Activated naive CD4-positive, alpha-beta T cell treated with anti-CD3 and anti-CD28 coated beads, Interleukin-2, amount 10 ng/mL, durations not matched to agents 7 days and 5 days (primary cell): ENCODE measurements around the gene GLOD4.
"Not testable (repeated sequence)": the region's sequence is repeated elsewhere in the genome, so short reads cannot be mapped to it uniquely, and the experiment has no call there.

Source experiments
- CTCF ChIA-PET: fragments of 350-600 bp; sonication (Branson Sonifier 250); formaldehyde crosslinking; loops from one replicate; lab custom pipeline; 2021; ENCODE audit warnings: antibody characterized with exemption; lab: Charles Lee
- DNase-seq: peaks from one replicate; pipeline ENCODE4 v3.0.0-alpha.2; 2020
- H3K27ac Mint-ChIP-seq: one replicate; pipeline ENCODE4 v1.8.0; 2021; ENCODE audit warnings: mild to moderate bottlenecking, moderate library complexity, mixed read lengths
- H3K27me3 Mint-ChIP-seq: one replicate; pipeline ENCODE4 v1.8.0; 2021; ENCODE audit warnings: mild to moderate bottlenecking, mixed read lengths
- H3K36me3 Mint-ChIP-seq: one replicate; pipeline ENCODE4 v1.8.0; 2021; ENCODE audit warnings: mixed read lengths
- H3K4me1 Mint-ChIP-seq: one replicate; pipeline ENCODE4 v1.8.0; 2021; ENCODE audit warnings: mixed read lengths
- H3K4me3 Mint-ChIP-seq: one replicate; pipeline ENCODE4 v1.8.0; 2021; ENCODE audit warnings: mild to moderate bottlenecking, moderate library complexity, mixed read lengths
- H3K9me3 Mint-ChIP-seq: one replicate; pipeline ENCODE4 v1.8.0; 2021; ENCODE audit warnings: mixed read lengths

Gene GLOD4

GRCh38 chr17:781805-782731 lies at the start of gene GLOD4, which contains the start of gene MRM3:
Gene GLOD4 (minus strand): TSS chr17:782280. CDS start chr17:782255, 25 bp downstream.
Gene MRM3 (plus strand): TSS chr17:782353. CDS start chr17:782379, 26 bp downstream.
- Mint-ChIP-seq H3K27me3 (no peaks in the 10 kb centered on the region), H3K27ac (peak within 1 kb of the TSS; percentile 95), H3K36me3 (peaks cover 20% of the 10 kb centered on the region), H3K4me1 (peaks cover 39% of the 10 kb centered on the region), H3K9me3 (no peaks in the 10 kb centered on the region), H3K4me3 (peak within 1 kb of the TSS; percentile 97)
- CTCF ChIA-PET = interaction anchor here (1.1 to 1.7 kb wide), 5 partner anchors 29 to 370 kb away, joined by 3 to 7 read pairs (median 4); partner anchors contain the start of gene TIMM22
- DNase-seq = peak; percentile 96

- DNase-seq = no peak
- peaks cover 2% of the 10 kb centered on the region for H3K9me3 Mint-ChIP-seq
- no peak overlapping the region for H3K27ac Mint-ChIP-seq
- H3K27me3 Mint-ChIP-seq = peaks cover 3% of the 10 kb centered on the region
- no peak overlapping the region for H3K4me3 Mint-ChIP-seq
- H3K4me1 Mint-ChIP-seq = no peaks in the 10 kb centered on the region
- H3K36me3 Mint-ChIP-seq = no peaks in the 10 kb centered on the region
- CTCF ChIA-PET = no interaction called here
These were observed 48.9 kb upstream of the GLOD4 start for GRCh38 chr17:830950-831349.

GRCh38 chr17:830381-830780 lies 48.3 kb upstream of the GLOD4 start:
- Mint-ChIP-seq H3K4me3 (no peak overlapping the region), H3K9me3 (peaks cover 2% of the 10 kb centered on the region), H3K27ac (no peak overlapping the region), H3K27me3 (peaks cover 3% of the 10 kb centered on the region), H3K4me1 (no peaks in the 10 kb centered on the region), H3K36me3 (no peaks in the 10 kb centered on the region)
- CTCF ChIA-PET = no interaction called here
- DNase-seq = no peak

- DNase-seq, CTCF ChIA-PET, H3K36me3 Mint-ChIP-seq, H3K27ac Mint-ChIP-seq, H3K4me1 Mint-ChIP-seq, H3K27me3 Mint-ChIP-seq, H3K4me3 Mint-ChIP-seq, H3K9me3 Mint-ChIP-seq: not testable (repeated sequence)
These were observed 47.5 kb upstream of the GLOD4 start for GRCh38 chr17:829614-830013.

GRCh38 chr17:828761-829160 lies 46.7 kb upstream of the GLOD4 start:
- no peaks in the 10 kb centered on the region for H3K4me1 Mint-ChIP-seq
- no peak for DNase-seq
- CTCF ChIA-PET = no interaction called here
- H3K36me3 Mint-ChIP-seq = no peaks in the 10 kb centered on the region
- no peak overlapping the region for H3K4me3 Mint-ChIP-seq
- H3K27me3 Mint-ChIP-seq = peaks cover 3% of the 10 kb centered on the region
- H3K27ac Mint-ChIP-seq = no peak overlapping the region
- H3K9me3 Mint-ChIP-seq = peaks cover 2% of the 10 kb centered on the region

GRCh38 chr17:826778-827177 lies 44.7 kb upstream of the GLOD4 start:
- no peak for DNase-seq
- H3K4me1 Mint-ChIP-seq = no peaks in the 10 kb centered on the region
- no peaks in the 10 kb centered on the region for H3K27me3 Mint-ChIP-seq
- CTCF ChIA-PET = no interaction called here
- H3K9me3 Mint-ChIP-seq = peaks cover 2% of the 10 kb centered on the region
- no peak overlapping the region for H3K27ac Mint-ChIP-seq
- no peaks in the 10 kb centered on the region for H3K36me3 Mint-ChIP-seq
- no peak overlapping the region for H3K4me3 Mint-ChIP-seq

GRCh38 chr17:825216-825615 lies 43.1 kb upstream of the GLOD4 start:
- Mint-ChIP-seq H3K27ac (no peak overlapping the region), H3K36me3 (no peaks in the 10 kb centered on the region), H3K9me3 (peaks cover 2% of the 10 kb centered on the region), H3K27me3 (no peaks in the 10 kb centered on the region), H3K4me3 (no peak overlapping the region), H3K4me1 (no peaks in the 10 kb centered on the region)
- CTCF ChIA-PET = no interaction called here
- no peak for DNase-seq

- Mint-ChIP-seq H3K9me3 (no peaks in the 10 kb centered on the region), H3K27me3 (no peaks in the 10 kb centered on the region), H3K4me1 (no peaks in the 10 kb centered on the region), H3K4me3 (no peak overlapping the region), H3K27ac (no peak overlapping the region), H3K36me3 (no peaks in the 10 kb centered on the region)
- DNase-seq = no peak
- CTCF ChIA-PET = no interaction called here
These were observed 42.3 kb upstream of the GLOD4 start for GRCh38 chr17:824378-824777.

GRCh38 chr17:823501-823902 lies 41.4 kb upstream of the GLOD4 start:
- no peak overlapping the region for H3K27ac Mint-ChIP-seq
- H3K4me1 Mint-ChIP-seq = no peaks in the 10 kb centered on the region
- H3K36me3 Mint-ChIP-seq = no peaks in the 10 kb centered on the region
- no peaks in the 10 kb centered on the region for H3K9me3 Mint-ChIP-seq
- H3K27me3 Mint-ChIP-seq = no peaks in the 10 kb centered on the region
- H3K4me3 Mint-ChIP-seq = no peak overlapping the region
- DNase-seq = no peak
- CTCF ChIA-PET = no interaction called here

- Mint-ChIP-seq H3K4me1 (no peaks in the 10 kb centered on the region), H3K9me3 (no peaks in the 10 kb centered on the region), H3K4me3 (no peak overlapping the region), H3K27me3 (no peaks in the 10 kb centered on the region), H3K36me3 (no peaks in the 10 kb centered on the region), H3K27ac (no peak overlapping the region)
- CTCF ChIA-PET = no interaction called here
- no peak for DNase-seq
These were observed 37.2 kb upstream of the GLOD4 start for GRCh38 chr17:819251-819650.

GRCh38 chr17:814371-814770 lies 32.3 kb upstream of the GLOD4 start:
- no peak for DNase-seq
- H3K4me1 Mint-ChIP-seq = no peaks in the 10 kb centered on the region
- CTCF ChIA-PET = no interaction called here
- H3K27me3 Mint-ChIP-seq = no peaks in the 10 kb centered on the region
- no peaks in the 10 kb centered on the region for H3K36me3 Mint-ChIP-seq
- H3K9me3 Mint-ChIP-seq = peaks cover 4% of the 10 kb centered on the region
- H3K27ac Mint-ChIP-seq = no peak overlapping the region
- no peak overlapping the region for H3K4me3 Mint-ChIP-seq

GRCh38 chr17:812638-813204 lies 30.6 kb upstream of the GLOD4 start:
- no peak overlapping the region for H3K4me3 Mint-ChIP-seq
- no peaks in the 10 kb centered on the region for H3K27me3 Mint-ChIP-seq
- CTCF ChIA-PET = no interaction called here
- H3K27ac Mint-ChIP-seq = no peak overlapping the region
- H3K4me1 Mint-ChIP-seq = no peaks in the 10 kb centered on the region
- no peak for DNase-seq
- H3K9me3 Mint-ChIP-seq = peaks cover 4% of the 10 kb centered on the region
- no peaks in the 10 kb centered on the region for H3K36me3 Mint-ChIP-seq

GRCh38 chr17:811051-811784 lies 29.1 kb upstream of the GLOD4 start:
- CTCF ChIA-PET = no interaction called here

GRCh38 chr17:807523-808294 lies 25.6 kb upstream of the GLOD4 start:
- H3K27me3 Mint-ChIP-seq = no peaks in the 10 kb centered on the region
- H3K9me3 Mint-ChIP-seq = peaks cover 4% of the 10 kb centered on the region
- CTCF ChIA-PET = no interaction called here
- H3K4me3 Mint-ChIP-seq = no peak overlapping the region
- H3K36me3 Mint-ChIP-seq = no peaks in the 10 kb centered on the region
- H3K4me1 Mint-ChIP-seq = no peaks in the 10 kb centered on the region
- DNase-seq = no peak
- no peak overlapping the region for H3K27ac Mint-ChIP-seq

More at GRCh38 chr17:811051-811784, 29.1 kb upstream of the GLOD4 start:
- no peaks in the 10 kb centered on the region for H3K36me3 Mint-ChIP-seq
- no peak overlapping the region for H3K27ac Mint-ChIP-seq
- H3K4me1 Mint-ChIP-seq = no peaks in the 10 kb centered on the region
- no peaks in the 10 kb centered on the region for H3K27me3 Mint-ChIP-seq
- no peak overlapping the region for H3K4me3 Mint-ChIP-seq
- DNase-seq = no peak
- peaks cover 4% of the 10 kb centered on the region for H3K9me3 Mint-ChIP-seq
